ENCODE results near the gene OTOP2.

OTOP2 gene, protein sequence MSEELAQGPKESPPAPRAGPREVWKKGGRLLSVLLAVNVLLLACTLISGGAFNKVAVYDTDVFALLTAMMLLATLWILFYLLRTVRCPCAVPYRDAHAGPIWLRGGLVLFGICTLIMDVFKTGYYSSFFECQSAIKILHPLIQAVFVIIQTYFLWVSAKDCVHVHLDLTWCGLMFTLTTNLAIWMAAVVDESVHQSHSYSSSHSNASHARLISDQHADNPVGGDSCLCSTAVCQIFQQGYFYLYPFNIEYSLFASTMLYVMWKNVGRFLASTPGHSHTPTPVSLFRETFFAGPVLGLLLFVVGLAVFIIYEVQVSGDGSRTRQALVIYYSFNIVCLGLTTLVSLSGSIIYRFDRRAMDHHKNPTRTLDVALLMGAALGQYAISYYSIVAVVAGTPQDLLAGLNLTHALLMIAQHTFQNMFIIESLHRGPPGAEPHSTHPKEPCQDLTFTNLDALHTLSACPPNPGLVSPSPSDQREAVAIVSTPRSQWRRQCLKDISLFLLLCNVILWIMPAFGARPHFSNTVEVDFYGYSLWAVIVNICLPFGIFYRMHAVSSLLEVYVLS

GRCh38 chr17:74924250-74924948 is at the start of gene OTOP2:
Gene OTOP2, plus strand, starts transcription at chr17:74924273. Its CDS starts 360 bp downstream, at chr17:74924633.
- no peak for DNase-seq (ENCODE audit: low read depth in 1 of 2, low spot score in 1 of 2)

DNA sequence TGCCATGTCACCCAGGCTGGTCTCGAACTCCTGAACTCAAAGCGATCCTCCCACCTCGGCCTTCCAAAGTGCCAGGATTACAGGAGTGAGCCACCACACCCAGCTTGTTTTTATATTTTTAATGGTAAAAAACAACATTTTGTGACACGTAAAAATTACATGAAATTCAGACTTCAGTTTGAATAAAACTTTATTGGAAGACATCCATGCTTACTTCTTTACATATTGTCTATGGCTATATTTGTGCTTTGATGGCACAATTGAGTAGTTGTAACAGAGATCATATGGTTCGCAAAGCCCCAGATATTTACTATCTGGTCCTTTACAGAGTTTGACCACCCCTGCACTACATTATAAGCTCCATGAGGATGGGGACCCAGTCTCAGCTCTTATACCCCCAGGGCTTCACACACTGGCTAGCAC is 49.4 kb upstream of the OTOP2 start:
- DNase-seq (ENCODE audit: low read depth in 1 of 2, low spot score in 1 of 2), result no peak

DNA sequence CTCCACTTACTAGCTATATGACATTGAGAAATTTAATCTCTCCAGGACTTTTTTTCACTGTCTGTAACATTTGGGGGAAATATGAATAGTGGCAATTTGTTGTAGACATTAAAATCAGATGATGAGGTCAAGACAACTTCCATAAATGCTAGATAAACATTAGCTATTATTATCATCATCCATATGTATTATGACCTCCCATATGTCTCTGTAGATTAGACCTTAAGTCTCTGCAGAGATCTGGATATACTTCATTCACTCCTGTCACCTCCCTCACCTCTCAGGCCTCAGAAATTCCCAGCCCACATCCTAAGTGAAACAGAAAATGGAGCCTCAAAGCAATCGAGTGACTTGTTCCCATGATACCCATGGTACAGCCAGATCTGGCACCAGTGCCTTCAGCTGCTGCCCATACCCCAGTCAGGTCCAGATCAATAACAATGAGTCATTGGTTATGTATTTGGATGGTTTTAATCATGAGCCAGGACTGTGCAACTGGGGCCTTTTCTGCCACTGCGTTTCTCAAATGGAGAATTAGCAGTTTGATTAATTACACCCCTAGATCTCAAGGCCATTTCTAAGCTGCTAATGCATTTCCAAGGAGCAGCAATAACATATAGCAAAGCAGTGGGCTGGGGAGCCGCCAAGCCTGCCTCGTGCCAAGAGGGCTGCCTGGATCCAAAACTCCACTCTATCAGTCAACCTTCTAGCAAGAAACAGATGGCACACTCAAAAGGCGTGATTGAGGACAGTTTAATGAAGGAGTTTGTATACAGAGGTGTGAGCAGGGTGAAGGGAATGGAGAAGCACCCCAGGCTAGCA is 48.7 kb upstream of the OTOP2 start:
- DNase-seq (ENCODE audit: low read depth in 1 of 2, low spot score in 1 of 2), result no peak

- no peak for DNase-seq (ENCODE audit: low read depth in 1 of 2, low spot score in 1 of 2)
Observed at GRCh38 chr17:74875977-74876593, 48.0 kb upstream of the OTOP2 start.

GRCh38 chr17:74877592-74878548 is 46.2 kb upstream of the OTOP2 start:
- DNase-seq (ENCODE audit: low read depth in 1 of 2, low spot score in 1 of 2), result no peak

GRCh38 chr17:74878658-74879057 is 45.4 kb upstream of the OTOP2 start:
- DNase-seq (ENCODE audit: low read depth in 1 of 2, low spot score in 1 of 2), result no peak

DNA sequence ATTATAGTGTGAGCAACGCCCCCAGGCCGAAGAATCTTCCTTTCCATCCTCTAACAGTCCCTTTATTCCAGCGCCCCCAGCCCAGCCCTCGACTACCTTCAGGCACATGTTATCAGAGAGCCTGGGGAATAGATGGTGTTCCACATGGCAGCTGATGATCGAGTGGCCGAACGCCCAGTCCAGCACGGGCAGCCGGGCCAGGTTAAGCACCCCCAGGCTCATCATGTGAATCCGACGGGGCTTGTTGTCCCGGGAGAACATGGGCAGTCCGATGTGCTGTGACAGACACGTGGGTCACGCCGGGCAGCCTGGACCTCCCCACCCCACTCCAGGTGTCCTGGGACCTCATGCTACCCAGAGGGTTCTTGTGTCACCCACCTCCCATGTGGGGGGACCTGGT is 44.8 kb upstream of the OTOP2 start:
- DNase-seq (ENCODE audit: low read depth in 1 of 2, low spot score in 1 of 2), result no peak

DNA sequence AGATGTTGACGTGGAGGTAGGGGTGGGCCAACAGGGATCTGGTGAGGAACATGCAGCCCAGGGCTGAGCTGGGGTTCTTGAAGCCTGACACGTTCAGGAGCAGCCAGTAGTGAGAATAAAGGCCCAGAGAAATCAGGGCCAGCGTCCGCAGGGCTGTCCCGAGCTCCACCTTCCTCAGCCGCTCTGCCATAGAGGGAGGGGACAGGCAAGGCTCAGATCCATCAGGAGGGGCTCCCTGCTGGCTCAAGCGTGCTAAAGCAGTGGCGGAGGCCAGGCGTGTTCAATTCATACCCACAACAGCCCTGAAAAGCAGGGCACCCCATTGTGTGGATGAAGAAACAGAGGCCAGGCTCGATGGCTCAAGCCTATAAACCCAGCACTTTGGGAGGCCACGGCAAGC is 43.0 kb upstream of the OTOP2 start:
- DNase-seq (ENCODE audit: low read depth in 1 of 2, low spot score in 1 of 2), result no peak

DNA sequence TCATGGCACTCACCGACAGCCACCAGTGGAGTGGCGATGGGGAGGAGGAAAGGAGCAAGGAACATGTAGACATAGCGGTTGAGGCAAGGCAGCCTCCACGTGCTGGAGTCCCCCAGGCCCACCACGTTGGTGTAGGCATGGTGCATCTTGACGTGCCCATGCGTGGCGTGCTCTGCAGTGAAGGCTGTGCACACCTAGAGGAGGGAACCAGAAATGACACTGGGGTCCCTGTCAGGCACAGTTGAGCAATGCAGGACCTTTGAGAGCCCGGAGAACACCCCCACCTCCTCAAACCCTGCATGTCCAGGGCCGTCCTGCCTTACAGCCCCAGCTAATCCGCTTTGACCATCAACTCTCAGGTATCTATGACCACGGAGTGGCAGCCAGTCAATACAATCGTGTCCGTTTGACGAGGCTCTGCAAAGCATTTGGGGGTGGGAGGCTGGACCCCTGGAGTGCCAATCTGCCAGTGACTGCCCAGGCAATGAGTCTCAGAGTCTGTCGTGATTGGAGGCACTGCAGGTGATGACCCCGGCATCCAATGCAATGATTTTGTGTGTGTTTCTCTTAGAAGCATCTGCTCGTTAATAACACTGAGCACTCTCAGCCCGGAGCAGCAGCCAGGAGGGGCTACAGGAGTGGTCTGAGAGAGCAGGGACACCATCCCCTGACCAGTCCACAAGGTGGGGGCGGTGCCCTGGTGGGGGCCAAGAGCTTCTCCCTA is 41.4 kb upstream of the OTOP2 start:
- DNase-seq (ENCODE audit: low read depth in 1 of 2, low spot score in 1 of 2), result no peak

GRCh38 chr17:74883241-74883745 is 40.8 kb upstream of the OTOP2 start:
- DNase-seq (ENCODE audit: low read depth in 1 of 2, low spot score in 1 of 2), result no peak

GRCh38 chr17:74888469-74888868 is 35.6 kb upstream of the OTOP2 start:
- no peak for DNase-seq (ENCODE audit: low read depth in 1 of 2, low spot score in 1 of 2)

- DNase-seq (ENCODE audit: low read depth in 1 of 2, low spot score in 1 of 2), result no peak
Observed at GRCh38 chr17:74890554-74890953, 33.5 kb upstream of the OTOP2 start.

- DNase-seq (ENCODE audit: low read depth in 1 of 2, low spot score in 1 of 2), result no peak
Observed at GRCh38 chr17:74892013-74892841, 31.8 kb upstream of the OTOP2 start.

- no peak for DNase-seq (ENCODE audit: low read depth in 1 of 2, low spot score in 1 of 2)
Observed at GRCh38 chr17:74892974-74893911, 30.8 kb upstream of the OTOP2 start, which contains the start of gene FADS6. Gene FADS6, minus strand, starts transcription at chr17:74893633. Its CDS starts 38 bp downstream, at chr17:74893595.

GRCh38 chr17:74893936-74894671 is 30.0 kb upstream of the OTOP2 start:
- DNase-seq (ENCODE audit: low read depth in 1 of 2, low spot score in 1 of 2), result no peak

- no peak for DNase-seq (ENCODE audit: low read depth in 1 of 2, low spot score in 1 of 2)
Observed at GRCh38 chr17:74898376-74898946, 25.6 kb upstream of the OTOP2 start.

Data from activated T-helper 1 cell treated with anti-CD3 and anti-CD28 coated beads, Interleukin-2, amount 50 U/mL, for 16 hours (primary cell).